ENCODE measurements around the gene CTU2.

Gene CTU2

DNA sequence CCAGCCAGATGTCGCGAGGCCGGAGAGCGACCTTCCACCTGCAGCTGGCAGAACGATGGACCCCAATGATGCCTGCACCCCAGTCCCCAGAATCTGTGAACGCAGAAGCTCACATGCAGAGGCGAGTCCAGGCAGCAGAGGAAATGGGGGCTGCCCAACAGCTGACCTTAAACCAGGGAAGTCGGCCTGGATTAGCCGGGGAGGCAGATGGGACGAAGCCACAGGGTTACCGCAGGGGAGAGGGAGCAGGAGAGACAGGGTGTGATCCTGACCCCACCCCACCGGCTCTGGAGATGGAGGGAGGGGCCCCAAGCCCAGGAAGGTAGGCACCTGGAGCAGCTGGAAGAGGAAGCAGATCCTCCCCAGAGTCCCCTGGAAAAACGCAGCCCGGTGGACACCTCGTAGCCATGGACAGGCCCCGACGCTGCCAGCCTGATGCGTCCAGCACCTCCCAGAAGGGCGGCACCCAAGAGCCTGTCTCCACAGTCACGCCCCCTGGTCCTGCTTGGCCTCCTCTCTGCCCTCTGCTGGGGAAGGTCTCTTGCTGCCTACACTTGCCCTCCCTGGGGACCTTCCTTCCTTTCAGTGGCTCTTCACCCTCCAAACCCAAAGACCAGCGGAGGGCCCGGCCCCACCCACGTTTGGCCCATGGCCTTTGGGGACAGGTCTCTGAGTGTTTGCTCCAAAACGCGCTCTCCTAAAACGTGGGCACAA lies 41.4 kb downstream of the CTU2 start:
- DNase-seq, result no peak

DNA sequence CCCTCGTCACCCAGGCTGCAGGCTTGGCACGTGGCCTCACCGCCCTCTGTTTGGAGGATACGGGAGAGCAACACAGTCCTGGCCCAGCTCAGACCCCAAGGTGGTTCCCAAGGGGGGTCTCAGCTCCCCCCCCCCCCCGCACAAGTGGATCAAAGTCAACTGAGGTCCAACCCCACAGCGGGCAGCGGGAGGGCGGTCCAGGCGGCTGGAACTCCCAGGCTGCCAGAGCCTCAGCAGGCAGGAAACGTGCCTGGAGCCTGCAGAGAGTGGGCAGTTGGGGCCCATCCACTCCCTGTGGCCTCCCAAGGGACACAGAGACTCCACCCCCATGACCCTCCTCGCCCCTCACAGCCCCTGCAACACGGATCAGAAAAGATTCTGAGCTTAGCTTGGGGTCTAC lies 42.1 kb downstream of the CTU2 start:
- DNase-seq, result no peak

DNA sequence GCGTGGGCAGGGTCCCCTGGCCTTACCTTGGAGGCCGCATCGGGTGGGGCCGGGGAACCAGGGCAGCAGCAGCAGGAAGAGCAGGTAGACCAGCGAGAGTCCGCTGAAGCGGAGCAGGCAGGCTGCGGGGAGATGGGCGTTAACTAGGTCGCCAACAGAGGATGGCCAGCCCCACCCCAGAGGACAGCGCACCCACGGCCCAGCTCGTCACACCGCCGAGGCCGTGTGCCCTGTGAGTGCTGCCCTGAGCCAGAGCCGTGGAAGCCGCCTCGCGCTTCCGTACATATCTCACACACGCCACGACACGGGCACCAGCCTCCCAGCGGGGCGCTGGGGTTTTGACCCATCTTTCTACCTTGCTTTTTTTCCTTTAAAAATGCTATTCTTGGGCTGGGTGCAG lies 43.1 kb downstream of the CTU2 start:
- DNase-seq, result no peak

DNA sequence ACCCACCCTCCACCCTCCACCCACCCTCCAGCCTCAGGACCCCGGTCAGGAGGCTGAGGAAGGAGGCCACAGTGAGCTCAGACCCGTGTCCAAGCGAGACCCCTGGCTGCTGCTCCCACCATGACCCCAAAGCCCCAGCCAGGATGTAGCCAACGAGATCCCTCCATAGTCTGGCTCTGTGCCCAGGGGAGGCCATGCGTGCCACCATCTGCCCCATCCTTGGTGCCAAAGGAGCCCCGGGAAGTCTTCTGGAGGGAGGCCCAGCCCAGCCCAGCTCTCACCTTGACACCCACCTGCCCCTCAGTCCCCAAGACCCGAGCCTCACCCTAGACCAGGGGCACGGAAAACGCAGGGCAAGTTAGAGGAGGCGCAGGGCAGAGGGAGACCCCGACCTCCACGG lies 44.6 kb downstream of the CTU2 start:
- DNase-seq, result no peak

DNA sequence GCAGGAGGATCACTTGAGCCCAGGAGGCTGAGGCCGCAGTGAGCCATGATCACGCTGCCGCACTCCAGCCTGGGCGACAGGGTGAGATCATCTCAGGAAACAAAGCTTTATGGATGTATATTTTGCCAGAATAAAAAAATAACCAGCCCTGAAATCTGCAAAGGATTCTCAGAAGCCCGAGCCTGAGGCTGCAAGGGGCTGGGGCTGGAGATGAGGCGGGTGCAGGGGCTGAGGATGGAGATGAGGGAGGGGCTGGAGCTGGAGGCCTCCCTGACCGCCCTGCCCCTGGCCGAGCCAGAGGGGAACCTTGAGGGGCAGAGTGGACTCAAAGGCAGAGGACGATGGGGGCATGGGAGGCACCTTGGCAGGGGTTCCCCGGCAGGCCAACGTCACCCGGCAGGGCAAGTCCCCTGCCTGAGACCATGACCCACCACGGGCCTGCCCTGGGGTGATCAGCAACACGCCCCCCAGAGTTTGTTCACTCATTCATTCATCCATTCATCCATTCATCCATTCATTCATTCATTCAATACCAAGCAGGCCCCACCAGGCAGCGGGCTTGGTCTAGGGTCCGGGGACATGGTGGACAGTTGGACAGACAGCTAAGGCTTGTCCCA lies 46.2 kb downstream of the CTU2 start:
- no peak for DNase-seq

DNA sequence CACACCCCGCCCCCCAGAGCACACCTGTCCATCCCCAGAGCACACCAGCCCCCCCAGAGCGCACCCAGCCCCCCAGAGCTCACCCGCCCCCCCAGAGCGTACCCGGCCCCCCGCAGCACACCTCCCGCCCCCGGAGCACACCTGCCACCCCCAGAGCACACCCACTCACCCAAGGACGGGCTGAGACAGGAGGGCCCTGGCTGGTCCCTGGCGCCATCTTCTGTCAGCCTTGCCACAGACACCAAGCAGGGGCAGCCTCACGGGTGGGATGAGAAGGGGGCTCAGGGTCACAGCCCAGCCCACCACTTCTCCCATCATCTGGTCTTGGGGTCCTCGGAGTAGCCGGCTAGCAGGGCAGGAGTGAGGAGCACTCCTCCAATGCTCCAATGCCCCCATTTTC lies 46.9 kb downstream of the CTU2 start:
- no peak for DNase-seq

DNA sequence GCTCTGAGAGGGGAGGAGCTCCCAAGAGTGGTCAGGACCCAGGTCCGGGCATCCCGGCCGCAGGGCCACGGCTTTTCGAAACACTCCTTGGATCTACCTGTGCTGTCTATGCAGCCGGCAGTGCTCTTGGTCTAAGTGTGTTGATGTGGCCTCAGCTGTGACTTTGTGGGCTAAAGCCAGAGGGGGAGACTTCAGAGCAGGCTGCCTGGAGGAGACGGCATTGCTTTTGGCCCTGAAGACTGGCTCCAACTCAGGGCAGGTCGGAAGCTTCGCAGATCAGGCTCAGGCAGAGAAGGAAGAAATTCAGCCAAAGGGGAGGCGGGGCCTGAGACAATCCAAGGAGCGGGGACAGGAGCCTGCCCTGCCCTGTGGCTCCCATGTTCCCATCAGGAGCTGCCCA lies 47.3 kb downstream of the CTU2 start:
- DNase-seq, result no peak

DNA sequence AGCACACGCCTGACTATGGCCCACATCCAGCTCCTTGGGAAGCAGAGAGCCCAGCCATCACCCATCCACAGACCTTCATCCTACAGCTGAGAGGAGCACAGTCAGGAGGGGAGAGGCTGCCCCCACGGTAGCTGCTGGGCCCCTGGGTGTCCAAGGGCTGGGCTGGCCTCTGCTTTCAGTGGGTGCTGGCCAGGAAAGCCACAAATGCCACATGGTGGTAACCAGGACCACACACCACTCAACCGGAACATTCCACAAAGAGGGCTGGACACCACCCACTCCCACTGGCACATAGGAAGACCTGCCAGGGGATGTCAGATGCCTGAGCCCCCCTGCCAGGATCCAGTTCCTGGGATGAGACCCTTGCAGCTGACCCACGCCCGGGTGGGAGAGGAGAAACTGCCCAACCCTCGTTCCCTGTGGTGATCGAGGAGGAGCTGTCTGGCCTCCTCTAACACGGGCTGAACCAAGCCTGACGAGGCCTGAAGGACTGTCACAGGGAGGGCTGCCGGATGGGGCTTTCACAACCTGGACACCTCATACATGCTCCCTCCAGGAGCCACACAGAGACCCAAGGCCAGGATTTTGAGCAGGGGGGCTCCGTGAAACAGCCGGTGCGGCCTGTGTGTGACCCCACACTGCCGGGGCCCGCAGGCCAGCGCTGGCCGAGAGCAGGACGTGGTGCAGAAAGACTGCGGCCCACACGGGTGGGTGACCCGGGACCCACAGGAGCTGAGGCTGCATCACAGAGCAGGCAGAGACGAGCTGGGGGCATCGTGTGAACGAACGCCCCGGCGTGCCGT lies 48.0 kb downstream of the CTU2 start:
- DNase-seq, result no peak

DNA sequence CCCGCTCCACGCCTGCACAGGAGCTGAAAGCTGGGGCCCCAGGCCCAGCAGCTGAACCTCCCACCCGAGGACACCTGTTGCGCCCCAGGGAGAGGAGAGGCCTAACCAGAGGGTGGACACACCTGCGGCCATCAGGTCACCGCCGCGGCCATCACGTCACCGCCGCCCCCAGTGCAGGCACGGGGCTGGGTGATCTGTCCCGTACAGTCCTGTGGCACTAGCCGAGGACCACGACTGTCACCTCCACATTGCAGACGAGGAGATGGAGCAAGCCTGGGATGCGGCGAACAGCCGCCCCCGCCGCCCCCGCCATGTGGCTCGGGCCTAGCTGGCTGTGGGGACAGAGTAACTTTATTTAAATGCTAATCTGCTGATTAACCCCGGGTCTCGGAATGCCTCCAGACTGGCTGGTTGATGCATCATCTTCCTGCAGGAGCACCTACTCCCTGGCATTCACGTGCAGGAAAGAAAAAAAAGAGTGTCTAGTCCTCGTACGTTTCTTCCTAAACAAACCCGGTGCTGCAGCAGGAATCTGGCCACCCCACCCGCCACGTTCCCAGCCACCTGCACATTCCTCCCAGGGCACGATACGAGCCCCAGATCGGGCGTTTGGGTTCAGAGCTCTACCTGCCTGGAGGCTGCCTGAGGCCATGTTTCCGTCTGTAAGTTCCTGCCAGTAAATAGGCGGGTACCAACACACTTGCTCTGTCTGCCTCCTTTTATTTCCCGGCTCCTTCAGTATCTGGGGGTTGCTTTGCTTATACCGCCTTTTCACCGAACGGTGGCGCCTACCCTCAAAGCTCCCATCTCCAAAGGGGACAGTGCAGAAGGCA lies 48.8 kb downstream of the CTU2 start:
- DNase-seq, result no peak

DNA sequence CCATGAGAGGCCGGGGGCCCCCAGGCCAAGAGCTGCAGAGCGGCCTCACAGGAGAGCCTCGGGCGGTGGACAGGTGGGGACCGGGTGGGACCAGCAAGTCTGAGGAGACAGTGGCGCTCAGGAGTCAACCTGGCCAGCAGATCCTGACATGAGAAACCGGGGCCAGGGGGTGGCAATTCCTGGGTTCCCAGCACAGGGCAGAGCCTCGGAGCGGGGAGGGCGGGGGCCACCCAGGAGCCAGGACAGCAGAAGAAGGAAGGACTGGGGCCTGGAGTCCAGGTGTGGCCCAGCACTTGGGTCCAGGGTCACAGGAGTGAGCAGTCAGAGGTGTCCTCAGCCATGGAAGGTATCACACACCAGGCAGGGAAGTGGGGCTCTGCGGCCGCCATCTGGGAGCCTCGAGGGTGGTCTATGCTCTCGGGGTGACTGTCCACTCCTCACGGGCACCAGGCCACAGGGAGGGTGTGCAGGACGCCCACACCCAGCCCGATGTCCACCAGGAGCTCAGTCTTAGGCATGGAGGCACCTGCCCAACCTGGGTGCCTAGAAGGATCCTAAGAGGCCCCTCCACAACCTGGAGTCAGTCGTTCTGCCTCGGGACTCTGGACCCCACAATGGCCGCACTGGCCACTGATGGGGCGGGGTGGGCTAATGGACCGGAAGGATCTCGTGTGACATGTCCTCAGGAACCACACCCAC lies 49.6 kb downstream of the CTU2 start:
- DNase-seq, result no peak

DNA sequence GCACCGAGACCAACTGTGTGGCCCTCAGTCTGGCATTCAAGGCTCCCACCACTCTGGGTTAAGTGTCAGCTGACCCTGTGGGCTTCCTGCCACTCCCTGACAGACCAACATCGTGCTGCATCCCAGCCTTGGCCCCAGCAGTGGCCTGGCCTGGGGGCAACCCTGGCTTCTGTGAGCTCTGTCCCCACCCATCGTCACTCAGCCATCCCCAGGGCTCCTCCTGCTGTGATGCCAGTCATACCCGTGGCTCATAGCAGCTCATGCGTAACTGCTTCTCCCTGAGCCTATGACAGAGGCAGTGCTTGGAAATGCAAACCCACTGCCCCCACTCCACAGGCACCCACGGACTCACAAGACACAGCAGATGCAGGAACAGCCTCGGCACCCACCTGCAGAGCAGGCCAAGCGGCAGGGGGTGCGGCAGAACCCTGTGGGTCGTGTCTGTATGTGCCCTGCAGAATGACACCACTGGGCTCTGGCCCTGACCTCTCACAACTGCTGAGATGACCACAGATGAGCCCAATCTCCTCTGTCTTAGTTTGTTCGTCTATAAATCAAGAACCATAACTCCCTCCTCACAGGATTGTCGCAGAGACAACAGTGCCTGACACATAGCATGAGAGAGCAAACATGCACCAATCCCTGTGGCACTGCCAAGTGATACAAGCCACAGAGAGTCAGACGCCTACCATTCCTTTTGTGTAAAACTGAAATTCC lies 52.1 kb downstream of the CTU2 start:
- DNase-seq, result no peak

DNA sequence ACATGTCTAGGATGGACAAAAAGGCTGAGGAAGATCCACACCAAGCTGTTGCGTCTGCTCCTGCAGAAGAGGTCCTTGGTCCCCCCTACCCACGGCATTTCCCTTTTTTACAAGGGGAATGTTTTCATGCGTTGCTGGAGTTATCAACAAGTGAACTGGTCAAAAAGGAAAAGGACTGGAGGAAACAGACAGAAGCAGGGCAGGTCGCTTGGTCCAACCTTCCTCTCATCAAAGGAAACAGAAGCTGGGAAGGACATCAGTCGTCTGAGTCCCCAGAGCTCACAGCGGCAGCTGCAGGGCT lies 52.6 kb downstream of the CTU2 start:
- DNase-seq, result no peak

DNA sequence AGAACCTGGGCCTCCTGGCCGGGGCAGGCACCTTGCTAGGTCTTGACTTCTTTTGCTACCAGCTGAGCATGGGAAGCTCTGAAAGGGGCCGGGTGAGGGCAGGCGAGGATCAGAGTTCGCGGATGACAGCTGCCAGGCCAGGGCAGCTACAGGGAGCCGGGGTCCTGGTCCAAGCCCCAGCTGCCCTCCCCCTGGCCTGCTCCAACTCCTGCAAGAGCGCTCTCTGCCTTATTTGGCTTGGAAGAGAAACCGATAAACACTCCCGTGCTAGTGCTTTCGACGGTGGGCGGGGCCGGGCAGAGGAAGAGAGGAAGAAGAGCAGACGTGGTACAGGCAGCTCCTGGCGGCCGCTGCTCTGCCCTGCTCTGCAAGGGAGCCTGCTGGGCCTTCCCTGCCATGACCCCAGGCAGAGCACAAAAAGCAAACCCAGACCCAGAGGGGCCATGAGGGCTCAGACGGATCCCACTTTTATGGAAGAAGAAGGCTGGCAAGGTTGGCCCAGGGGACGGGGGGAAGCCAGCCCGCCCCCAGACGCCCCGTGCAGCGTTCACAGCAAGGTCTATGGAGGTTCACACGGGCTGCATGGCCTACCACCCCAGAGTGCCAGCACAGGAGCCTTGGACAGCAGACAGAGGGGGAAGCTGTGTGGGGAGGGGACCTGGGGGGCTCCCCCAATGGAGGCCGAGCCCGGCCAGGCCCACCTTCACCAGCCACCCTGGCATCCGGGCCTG lies 53.1 kb downstream of the CTU2 start:
- no peak for DNase-seq

DNA sequence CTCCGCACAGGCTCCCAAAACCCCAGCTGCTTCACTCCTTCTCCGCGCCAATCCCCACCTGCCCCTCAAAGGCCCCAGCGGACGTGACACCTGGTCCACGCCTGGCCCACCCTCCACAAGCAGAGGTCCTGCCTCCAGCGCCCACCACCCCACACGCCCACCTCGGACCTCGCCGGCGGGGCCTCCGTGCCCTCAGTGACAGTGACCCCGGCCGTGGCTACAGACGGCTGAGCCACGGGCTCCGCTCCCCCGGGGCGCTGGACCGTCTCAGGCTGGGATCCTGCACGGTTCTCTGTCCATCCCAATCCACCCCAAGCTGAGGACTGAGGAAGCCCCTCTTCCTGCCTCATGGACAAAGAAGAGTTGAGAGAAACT lies 53.7 kb downstream of the CTU2 start:
- no peak for DNase-seq

DNA sequence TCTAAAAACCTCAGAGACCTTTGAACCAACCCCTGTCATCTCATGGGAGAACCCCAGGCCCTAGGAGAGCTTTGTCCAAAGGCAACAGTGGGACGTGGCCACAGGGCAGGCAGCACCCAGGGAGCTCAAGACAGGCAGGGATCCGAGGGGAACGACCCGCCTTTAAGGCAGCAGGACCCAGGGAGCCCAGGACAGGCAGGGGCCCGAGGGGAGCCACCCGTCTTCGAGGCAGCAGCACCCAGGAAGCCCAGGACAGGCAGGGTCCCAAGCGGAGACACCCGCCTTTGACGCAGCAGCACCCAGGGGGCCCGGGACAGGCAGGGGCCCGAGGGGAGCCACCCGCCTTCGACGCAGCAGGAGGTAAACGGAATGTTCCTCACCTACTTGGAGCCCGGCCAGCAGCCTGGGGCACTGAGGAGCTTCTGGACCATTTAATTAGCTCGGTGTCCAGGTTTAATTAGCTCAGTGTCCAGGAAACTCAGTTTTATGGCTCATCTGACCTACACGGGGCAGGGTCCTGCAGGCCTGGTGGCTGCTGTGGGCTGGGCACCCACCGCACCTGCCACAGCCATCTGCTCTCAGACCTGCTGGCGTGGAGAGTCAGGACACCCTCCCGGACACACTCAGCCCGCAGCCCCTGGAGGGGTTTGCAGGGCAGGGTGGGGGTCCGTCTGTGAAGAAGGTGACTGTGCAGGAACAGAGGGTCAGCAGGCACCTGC lies 54.3 kb downstream of the CTU2 start:
- peak; percentile 35 for DNase-seq

DNA sequence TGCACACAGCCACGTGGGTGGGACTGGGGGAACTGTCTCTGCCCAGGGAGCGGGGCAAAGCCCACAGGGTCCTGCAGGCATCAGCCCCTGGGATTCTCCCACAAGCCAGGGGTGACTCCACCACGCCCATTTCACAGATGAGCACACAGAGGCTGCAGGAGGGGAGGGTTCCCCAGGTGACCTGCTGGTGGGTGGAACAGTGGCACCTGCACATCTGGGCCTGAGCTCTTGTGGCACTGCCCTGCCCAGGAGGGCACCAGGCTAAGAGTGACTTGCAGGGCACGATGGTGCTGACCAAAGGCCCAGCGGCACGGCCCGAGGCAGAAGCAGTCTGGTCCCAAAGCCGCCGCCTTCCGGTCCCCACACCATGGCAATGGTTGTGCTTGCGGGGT lies 54.8 kb downstream of the CTU2 start:
- DNase-seq, result no peak

DNA sequence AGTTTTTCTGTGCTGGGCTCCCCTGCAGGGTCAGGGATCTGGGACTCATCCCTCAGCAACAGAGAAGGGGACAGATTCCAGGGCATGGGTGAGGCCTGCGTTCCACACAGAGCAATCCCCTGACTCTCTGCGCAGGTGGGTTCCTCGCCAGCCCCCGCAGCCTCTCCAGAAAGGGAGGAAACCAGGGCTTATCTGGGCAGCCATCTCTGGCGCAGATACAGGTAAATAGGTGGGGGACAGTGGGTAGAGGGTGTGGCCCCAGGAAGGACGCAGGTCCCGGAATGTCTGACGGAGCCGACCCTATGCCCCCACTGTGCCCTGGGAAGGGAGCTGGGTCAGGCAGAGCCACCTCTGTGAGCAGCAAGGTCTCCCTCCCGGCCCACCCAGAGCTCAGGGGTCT lies 55.5 kb downstream of the CTU2 start:
- no peak for DNase-seq

DNA sequence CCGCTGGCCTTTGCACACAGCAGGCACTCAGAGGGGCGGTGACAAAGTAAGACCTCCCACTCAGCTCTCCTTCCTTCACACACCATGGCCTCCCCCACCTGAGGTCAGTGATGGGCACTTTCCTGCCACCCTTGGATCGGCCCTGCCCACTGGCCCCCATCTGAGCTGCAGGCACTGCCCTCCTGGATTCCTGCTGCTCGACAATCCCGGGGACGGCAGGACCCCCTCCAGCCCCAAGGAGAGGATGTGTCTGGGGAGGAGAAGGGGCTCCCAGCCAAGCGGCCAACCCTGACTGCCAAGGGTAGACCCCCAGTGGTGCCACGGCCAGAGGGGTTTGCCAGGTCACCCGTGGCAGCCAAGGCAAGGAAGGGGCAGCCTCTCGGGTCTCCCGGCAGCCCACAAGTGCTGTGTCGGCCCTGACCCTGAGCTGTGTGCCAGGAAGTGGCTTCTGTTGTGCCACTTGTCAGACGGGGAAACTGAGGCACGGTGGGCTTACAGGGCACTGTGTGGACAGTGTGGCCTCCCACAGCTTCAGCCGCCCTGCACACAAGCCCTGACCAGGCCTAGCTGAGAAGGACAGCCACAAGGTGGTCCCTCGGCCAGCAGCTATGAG lies 56.1 kb downstream of the CTU2 start:
- DNase-seq, result no peak

DNA sequence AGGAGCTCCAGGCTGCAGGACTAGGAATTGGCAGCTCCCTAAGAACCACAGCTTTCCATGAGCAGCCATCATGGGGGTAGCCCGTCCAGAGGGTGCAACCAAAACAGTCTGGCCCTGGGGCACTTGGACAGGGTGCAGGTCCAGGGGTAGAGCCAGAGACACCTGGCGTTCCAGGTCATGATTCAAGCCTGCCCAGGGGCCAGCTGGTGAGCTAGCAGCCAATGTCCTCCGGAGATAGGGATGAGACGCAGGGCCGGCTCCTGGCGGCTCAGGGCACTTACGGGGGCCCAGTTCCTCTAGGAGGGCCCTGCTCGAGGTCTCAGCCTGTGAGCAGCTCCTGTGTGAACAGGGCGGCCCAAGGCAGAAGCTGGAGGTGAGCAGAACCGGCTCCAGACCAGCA lies 56.6 kb downstream of the CTU2 start:
- DNase-seq, result no peak

DNA sequence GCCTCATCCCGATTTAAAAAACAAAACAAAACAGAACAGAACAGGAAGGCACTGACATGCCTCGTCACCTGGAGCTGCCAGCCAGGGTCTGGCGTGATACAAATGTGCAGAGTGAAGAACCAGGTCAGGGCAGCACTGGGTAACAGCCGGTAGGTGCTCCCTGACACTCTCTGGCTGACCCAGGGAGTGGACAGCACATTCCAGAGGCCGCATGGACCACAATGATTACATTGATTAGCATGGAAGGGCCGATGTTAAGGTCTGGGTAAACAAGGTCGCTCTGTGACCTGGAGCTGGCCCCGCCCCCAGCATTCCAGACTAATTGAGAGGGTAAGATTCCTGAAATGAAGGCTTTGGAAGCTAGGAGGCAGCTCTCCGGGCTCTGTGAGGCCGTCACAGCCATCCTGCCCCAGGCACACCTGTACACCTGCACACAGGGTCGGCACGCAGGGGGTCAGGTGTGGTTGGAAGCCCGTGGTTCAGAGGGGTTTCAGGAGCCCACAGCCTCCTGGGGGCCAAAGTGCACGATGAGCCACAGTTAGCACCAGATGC lies 57.3 kb downstream of the CTU2 start:
- DNase-seq, result no peak

Data from cortex of kidney (tissue), 1 donor.